ENCODE results near the gene C9orf50. TPM values are rescaled to one million over a fixed set of nuclear protein-coding genes. Genes with fewer than 3 reads are reported as not detected.

The C9orf50 gene
- total RNA-seq, 1 donor = not detected

- no peak for DNase-seq (ENCODE audit: low read depth)
- no peak overlapping the region for H3K4me3 ChIP-seq (ENCODE audit: low read depth, low read length)
- TF ChIP-seq CTCF (IDR thresholded peaks at IDR 0.05; ENCODE audit: insufficient read depth, low read length) = no peak
These were observed 45.1 kb downstream of the C9orf50 start for GRCh38 chr9:129575818-129576217.

GRCh38 chr9:129574911-129575585, 45.9 kb downstream of the C9orf50 start:
- no peak for DNase-seq (ENCODE audit: low read depth)
- TF ChIP-seq CTCF (IDR thresholded peaks at IDR 0.05; ENCODE audit: insufficient read depth, low read length) = no peak

DNA sequence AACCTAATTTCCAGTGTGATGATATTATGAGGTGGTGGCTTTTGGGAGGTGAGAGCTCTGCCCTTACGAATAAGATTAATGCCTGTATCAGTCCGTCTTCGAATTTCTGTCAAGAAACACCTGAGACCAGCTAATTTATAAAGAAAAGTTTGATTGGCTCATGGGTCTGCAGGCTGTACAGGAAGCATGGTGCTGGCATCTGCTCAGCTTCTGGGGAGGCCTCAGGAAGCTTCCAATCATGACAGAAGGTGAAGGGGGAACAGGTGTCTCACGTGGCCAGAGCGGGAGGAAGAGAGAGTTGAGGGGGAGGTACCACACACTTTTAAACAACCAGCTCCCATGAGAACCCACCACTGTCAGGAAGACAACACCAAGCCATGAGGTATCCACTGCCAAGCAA, 46.9 kb downstream of the C9orf50 start:
- no peak for TF ChIP-seq CTCF (IDR thresholded peaks at IDR 0.05; ENCODE audit: insufficient read depth, low read length)
- no peak overlapping the region for H3K4me3 ChIP-seq (ENCODE audit: low read depth, low read length)
- no peak for DNase-seq (ENCODE audit: low read depth)

More at GRCh38 chr9:129574911-129575585, 45.9 kb downstream of the C9orf50 start:
- no peak overlapping the region for H3K4me3 ChIP-seq (ENCODE audit: low read depth, low read length)

GRCh38 chr9:129572517-129572916, 48.4 kb downstream of the C9orf50 start:
- no peak for TF ChIP-seq CTCF (IDR thresholded peaks at IDR 0.05; ENCODE audit: insufficient read depth, low read length)
- DNase-seq (ENCODE audit: low read depth) = no peak
- no peak overlapping the region for H3K4me3 ChIP-seq (ENCODE audit: low read depth, low read length)

- DNase-seq (ENCODE audit: low read depth) = no peak
- H3K4me3 ChIP-seq (ENCODE audit: low read depth, low read length) = no peak overlapping the region
- TF ChIP-seq CTCF (IDR thresholded peaks at IDR 0.05; ENCODE audit: insufficient read depth, low read length) = no peak
These were observed 48.9 kb downstream of the C9orf50 start for GRCh38 chr9:129572052-129572425.

DNA sequence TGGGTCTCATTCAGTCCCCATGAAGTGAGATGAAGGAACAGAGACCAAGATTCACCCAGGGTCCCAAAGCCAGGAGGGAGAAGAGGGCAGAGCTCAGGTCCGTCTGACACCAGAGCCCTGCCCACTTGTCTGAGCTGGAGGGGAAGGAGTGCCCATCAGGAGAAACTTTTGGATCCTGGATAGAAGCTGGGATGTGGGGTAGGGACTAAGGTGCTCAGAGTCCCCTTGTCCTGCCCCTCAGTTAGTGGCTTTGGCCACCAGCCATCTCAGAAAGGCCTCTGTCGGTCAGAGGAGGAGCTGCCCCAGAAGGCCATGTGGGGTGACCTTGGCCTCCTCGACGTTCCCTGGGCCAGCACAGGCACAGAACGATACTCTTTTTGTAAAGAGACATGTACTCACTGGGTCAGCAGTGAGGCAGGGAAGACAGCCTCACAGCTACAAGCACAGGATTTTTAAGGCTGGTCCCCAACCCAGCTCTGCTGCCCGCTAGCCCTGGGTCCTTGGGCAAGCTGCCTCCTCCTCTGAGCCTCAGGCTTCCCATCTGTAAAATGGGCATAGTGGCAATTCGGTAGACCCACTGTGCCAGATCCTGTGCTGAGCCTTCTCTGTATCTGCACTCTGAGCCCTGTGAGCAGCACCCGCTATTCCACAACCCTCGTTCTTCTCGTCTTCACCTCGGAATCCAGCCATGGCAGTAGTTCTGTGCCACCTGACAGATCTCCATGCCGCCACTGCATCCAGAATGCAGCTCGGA, 49.4 kb downstream of the C9orf50 start:
- TF ChIP-seq CTCF (IDR thresholded peaks at IDR 0.05; ENCODE audit: insufficient read depth, low read length) = no peak
- no peak for DNase-seq (ENCODE audit: low read depth)

More for the DNA sequence above, 49.4 kb downstream of the C9orf50 start:
- no peak overlapping the region for H3K4me3 ChIP-seq (ENCODE audit: low read depth, low read length)

All from fibroblast of the aortic adventitia (primary cell).